B cell (primary cell): ENCODE data around the gene FAM177B.

Experiments used
- CTCF ChIP-seq: fragments of 200-600 bp; IDR thresholded peaks from one replicate; pipeline ENCODE4 v1.8.0; 2022; ENCODE audit warnings: antibody characterized with exemption, mild to moderate bottlenecking
- EZH2 ChIP-seq: IDR thresholded peaks from 2 replicates; pipeline ENCODE4 v1.6.1; 2012; ENCODE audit warnings: borderline replicate concordance, low read depth, mild to moderate bottlenecking, moderate library complexity, low read length; ENCODE audit not compliant: insufficient read depth, poor library complexity, severe bottlenecking

GRCh38 chr1:222794656-222795474 is 57.9 kb downstream of the FAM177B start:
- TF ChIP-seq CTCF (no peak), EZH2 (no peak)
